NCI-H2107 treated with DMSO at 0.1 percent for 48 hours (cell line): ENCODE data around the gene IPO5.

Source experiments
- DNase-seq: peaks from one replicate; lab custom pipeline; 2025; ENCODE audit not compliant: unreplicated experiment; lab: John Stamatoyannopoulos, UW

The IPO5 gene

GRCh38 chr13:97953376-97953970 lies at the start of gene IPO5:
Gene IPO5 (plus strand): TSS chr13:97953675. CDS start chr13:97976697, 23,022 bp downstream.
- no peak for DNase-seq

DNA sequence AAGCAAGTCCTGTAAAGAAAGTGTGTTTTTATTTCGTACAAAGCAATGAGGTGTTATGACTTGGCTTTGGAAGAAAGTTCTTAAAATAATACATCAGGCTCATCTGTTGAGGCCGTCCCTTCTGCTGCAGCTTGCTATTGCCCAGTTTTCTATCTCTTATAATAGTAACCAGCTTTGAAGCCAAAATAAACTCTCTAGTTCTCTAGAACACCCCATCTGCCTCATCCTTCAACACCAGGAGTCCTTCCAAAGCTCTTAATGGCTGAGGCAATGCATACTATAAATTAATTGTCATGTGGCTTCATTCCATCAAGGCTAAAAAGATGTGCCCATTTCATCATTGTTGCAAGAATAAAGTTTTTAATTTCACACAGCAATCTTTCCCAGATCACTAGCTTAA lies 49.4 kb upstream of the IPO5 start:
- no peak for DNase-seq

DNA sequence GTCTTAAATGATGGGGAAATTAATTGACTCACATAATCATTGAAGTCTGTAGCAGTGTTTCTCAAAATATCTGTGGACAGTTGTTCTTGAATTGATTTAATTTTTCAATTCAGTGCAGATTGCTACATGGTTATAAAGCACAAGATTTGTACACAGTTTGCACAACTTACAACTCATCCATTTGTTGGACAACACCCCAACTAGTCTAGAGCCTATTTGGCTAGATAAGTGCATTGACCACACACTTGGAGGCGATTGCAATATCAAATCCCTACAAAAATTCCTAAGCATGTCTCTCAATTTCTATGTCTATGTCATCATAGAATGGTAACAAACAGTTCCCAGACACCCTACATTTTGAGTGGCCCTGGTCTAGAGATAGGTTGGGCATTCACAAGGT lies 48.0 kb upstream of the IPO5 start:
- no peak for DNase-seq

DNA sequence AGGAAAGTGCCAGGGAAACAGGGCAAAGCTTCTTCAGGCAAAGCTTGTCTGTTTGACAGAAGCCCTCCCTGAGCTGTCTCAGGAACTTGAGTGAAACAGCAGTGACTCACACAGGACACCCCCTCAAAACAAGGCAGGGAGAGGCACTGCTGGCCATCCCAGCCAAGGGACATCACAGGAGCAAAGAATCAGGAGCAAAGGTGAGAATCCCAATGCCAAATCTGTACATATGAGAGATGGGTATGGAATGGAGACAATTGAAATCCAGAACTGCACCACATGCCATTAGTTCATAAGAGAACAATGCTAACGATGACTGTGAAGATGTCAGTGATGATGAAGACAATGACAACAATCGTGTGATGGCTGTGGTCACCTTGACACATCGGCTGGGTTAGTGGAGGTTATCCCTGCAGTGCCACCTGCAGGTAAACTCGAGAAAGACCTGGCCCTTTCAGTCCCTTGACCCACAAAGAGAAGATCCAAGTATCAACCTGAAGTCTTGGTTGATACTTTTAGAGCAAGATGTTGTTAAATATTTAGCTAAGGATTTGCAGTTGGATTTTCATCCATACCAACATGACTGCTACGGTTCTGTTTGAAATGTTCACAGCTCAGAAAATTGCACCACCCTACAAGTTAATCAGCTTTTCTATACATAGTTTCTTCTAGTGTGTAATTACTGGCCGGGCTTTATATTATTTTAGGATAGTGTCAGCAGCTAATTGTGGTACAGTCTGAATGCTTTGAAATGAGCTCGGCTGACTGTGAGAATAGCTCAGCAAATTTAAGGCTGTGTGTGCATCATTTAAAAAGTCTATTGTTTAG lies 42.0 kb upstream of the IPO5 start:
- no peak for DNase-seq

GRCh38 chr13:97912139-97912535 lies 41.3 kb upstream of the IPO5 start:
- no peak for DNase-seq

DNA sequence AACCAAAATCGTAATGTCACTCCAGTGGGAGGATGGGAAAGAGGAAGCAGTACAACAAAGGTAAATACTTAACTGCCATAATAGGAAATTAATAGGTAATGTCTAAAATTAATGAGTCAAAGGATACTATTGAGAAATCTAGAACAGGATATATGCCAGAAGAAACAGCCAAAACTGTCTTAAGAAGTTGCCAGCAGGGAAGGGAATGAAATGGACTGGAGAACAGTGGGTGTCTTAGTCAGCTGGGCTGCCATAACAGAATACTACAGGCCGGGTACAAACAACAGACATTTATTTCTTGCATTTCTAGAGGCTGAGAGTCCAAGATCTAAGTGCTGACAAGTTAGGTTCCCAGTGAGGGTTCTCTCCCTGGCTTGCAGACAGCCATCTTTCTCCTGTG lies 40.3 kb upstream of the IPO5 start:
- no peak for DNase-seq

DNA sequence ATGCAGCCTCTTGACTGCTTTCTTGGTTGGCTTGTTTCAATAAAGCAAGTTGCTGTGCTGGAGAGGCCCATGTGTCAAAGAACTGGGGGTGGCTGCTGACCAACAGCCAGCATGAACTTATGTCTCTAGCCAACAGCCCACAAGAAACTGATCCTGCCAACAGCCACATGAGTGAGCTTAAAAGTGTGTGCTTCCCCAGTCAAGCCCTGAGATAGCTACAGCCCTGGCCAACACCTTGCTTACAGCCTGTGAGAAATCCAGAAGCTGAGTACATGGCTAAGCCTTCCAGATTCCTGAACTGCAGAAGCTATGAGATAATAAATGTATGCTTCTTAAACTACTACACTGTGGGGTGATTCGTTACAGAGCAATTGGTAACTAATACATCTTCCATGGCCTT lies 38.9 kb upstream of the IPO5 start:
- DNase-seq: no peak

DNA sequence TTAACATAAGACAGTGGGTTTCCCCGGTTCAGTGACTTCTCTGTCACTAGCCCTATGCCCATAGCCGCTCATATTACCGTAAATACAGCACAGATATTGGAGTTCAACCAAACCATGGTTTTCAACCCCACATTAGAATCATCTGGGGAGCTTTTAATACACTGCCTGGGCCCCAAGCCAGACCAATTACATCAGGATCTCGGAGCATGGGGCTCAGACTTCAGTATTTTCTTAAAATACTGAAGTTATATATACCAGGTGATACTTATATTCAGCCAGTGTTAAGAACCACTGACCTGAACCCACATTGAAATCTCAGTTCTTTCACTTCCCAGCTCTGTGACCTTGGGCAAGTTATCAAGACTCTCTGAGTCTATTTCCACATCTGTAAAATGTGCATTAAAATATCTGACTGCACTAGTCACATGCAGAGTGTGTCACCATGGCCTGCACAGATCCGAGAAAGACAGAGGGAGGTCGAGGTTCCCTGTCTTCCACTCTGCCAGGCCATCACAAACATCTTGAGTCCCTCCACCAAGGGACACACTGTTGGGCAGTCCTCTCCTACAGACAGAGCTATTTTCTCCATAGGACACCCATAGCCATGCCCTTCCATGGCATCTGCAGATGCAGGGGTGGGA lies 32.2 kb upstream of the IPO5 start:
- DNase-seq: no peak

DNA sequence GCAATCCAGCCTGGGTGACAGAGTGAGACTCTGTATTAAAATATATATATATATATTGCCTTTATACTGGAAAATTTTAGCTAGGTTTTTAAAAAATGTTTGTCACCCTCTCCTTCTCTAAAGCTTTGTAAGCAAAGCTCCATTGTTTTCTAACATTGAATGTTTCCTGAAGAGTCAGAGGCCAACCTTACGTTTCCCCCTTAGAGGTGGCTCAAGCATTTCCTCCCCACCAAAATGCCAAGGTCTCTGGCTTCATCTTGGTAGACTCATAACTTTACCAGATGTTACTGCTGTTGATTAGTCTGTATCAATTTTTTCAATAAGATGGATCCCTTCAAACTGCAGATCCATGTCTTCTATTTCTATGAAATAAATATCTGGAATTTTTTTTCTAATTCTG lies 25.2 kb upstream of the IPO5 start:
- DNase-seq: no peak

GRCh38 chr13:97932036-97932435 lies 21.4 kb upstream of the IPO5 start:
- no peak for DNase-seq

GRCh38 chr13:97932647-97933046 lies 20.8 kb upstream of the IPO5 start:
- DNase-seq: no peak

DNA sequence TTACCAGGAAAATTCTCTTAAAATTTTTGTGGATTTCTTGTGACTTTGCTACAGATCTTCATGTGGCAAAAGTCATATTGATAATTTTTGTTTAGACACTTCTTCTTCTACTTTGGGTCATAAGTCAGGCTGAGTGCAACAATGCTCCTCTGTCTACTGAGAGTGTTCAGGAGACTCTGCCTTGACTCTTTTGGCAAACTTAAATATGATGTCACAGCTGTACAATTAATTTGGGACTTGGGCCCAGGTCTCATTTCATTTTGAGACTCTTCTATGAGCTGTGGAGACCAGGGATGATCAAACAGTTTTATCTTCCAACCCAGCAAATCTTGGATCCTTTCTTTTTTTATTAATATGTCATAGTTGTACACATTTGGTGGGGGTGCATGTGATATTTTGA lies 19.7 kb upstream of the IPO5 start:
- DNase-seq: no peak

DNA sequence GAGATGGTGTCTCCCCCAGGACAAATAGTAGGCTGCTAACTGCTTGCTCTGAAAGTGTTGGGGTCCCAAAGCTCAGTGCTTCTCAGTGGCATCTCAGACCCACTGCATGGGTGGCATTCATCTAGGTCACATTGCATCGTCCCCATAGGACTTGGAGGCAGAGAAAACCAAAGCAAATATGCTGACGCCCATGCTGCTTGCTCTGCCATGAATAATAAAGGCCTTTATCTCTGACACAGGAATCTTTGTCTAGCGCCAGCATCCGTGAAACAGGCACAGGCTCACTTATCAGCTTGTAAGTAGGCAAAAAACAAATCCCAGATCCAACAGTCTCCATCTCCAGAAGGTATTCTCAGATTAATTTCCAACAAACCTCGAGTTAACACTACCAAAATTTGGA lies 18.9 kb upstream of the IPO5 start:
- no peak for DNase-seq

DNA sequence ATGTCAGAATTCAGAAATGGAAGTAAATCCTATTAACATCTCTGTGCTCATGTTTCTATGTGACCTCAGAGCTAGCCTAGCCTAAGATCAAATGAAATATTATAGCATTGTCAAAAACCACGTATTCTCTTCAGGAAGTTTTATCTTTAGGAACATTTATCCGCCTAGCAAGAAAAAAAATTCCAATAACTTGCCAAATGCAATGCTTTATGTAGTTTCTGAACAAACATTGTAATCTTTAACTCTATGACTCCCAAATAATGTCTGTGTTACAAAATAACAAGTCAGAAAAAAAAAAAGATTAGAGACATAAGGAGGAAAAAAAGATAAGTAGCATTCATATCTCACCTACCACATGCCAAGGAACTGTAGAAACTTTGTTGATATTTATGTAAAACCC lies 18.4 kb upstream of the IPO5 start:
- DNase-seq: no peak

DNA sequence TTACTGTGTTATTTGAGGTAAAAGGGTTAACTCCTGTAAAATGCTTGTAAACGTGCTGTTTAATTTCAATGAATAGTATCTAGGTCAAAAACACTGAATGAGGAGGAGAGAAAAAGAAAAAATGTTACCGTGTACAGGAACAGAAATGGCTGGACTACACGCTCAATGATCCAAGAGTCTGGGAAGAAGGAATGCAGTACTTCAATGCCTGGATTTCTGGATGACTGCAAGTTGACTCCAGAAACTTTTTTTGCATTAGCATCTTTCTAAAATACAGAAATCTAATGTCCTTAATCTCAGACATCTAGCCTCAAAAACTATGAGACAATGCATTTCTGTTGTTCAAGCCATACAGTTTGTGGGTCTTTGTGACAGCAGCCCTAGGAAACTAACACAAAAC lies 17.4 kb upstream of the IPO5 start:
- no peak for DNase-seq

- no peak for DNase-seq
These were observed 14.6 kb upstream of the IPO5 start for GRCh38 chr13:97938706-97939475.

DNA sequence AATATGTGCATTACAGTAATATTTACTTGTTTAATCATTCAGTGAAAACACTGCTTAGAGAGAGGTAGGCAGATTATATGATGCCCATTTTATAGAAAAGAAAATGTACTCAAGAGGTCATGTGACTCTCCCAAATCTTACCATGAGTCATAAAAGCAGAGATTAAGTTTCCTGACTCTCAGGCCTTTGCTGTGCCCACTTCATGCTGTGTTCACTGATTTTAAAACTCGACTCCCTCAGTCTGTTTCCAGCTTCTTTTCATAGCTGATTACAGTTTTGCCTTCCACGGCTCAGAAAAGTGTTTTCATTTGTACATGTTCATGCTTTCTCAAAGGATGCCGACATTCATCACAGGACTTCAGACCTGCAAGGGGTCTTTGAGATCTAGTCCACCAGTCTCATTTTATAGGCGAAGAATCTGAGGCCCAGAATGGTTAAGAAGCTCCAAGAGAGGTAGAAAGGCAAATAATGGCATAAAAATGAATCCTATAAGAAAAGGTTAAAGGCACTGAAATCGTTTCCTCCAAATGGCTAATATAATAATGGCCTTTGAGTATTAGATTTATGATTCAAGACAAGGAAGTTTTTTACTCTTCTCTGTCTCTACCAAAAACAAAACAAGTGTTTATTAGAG lies 9.0 kb upstream of the IPO5 start:
- no peak for DNase-seq

DNA sequence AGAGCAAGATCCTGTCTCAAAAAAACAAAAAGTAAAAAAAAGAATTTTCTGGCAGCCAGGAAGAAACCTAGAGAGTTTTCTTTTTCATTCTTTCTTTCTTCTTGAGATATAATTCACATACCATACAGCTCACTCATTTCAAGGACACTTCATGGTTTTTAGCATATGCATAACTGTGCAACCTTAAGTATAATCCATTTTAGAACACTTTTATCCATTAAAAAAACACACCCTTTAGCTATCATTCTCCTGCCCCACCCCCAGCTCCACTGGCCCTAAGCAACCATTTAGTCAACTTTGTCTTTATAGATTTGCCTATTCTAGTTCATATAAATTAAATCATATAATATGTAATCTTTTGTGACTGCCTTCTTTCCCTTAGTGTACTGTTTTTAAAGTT lies 8.1 kb upstream of the IPO5 start:
- DNase-seq: no peak

GRCh38 chr13:97945792-97946419 lies 7.6 kb upstream of the IPO5 start:
- DNase-seq: no peak

GRCh38 chr13:97946951-97947588 lies 6.4 kb upstream of the IPO5 start:
- DNase-seq: no peak
